ENCODE measurements around the gene INTS12. TPM values are rescaled to one million over a fixed set of nuclear protein-coding genes. Genes with fewer than 3 reads are reported as not detected.
A peak's percentile ranks its signal among the peaks of the same experiment; 100 is the strongest.

INTS12 gene
- total RNA-seq, 1 experiment from 2014 or later: 13.9 TPM

DNA sequence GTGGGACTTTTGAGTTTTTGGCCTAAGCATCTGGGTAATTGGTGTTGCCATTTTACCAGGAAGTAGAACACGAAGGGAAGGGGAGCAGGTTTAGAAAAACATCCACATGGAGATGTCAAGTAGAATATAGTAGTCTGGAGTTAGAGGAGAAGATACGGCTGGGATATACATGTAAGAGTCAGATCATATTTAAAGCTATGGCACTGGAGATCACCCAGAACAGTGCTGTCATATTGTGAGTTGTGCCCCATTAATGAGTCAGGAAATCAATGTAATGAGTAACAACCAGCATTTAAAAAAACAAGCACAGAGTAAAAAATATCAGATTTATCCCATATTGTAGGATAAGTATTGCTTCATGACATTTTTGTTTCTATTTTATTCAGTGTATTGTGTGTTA is 4.3 kb upstream of the INTS12 start:
- no peak for TF ChIP-seq POLR2AphosphoS5 (IDR thresholded peaks at IDR 0.05; ENCODE audit: low read depth, low read length)
- TF ChIP-seq, protein P1, sequence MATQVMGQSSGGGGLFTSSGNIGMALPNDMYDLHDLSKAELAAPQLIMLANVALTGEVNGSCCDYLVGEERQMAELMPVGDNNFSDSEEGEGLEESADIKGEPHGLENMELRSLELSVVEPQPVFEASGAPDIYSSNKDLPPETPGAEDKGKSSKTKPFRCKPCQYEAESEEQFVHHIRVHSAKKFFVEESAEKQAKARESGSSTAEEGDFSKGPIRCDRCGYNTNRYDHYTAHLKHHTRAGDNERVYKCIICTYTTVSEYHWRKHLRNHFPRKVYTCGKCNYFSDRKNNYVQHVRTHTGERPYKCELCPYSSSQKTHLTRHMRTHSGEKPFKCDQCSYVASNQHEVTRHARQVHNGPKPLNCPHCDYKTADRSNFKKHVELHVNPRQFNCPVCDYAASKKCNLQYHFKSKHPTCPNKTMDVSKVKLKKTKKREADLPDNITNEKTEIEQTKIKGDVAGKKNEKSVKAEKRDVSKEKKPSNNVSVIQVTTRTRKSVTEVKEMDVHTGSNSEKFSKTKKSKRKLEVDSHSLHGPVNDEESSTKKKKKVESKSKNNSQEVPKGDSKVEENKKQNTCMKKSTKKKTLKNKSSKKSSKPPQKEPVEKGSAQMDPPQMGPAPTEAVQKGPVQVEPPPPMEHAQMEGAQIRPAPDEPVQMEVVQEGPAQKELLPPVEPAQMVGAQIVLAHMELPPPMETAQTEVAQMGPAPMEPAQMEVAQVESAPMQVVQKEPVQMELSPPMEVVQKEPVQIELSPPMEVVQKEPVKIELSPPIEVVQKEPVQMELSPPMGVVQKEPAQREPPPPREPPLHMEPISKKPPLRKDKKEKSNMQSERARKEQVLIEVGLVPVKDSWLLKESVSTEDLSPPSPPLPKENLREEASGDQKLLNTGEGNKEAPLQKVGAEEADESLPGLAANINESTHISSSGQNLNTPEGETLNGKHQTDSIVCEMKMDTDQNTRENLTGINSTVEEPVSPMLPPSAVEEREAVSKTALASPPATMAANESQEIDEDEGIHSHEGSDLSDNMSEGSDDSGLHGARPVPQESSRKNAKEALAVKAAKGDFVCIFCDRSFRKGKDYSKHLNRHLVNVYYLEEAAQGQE (IDR thresholded peaks at IDR 0.05; ENCODE audit: insufficient read depth in 1 of 2, low read depth in 2 of 2, low read length in 1 of 2): no peak
- no peak for TF ChIP-seq TCF7L2 (IDR thresholded peaks at IDR 0.05; ENCODE audit: low read depth, low read length)
- TF ChIP-seq, protein P2, sequence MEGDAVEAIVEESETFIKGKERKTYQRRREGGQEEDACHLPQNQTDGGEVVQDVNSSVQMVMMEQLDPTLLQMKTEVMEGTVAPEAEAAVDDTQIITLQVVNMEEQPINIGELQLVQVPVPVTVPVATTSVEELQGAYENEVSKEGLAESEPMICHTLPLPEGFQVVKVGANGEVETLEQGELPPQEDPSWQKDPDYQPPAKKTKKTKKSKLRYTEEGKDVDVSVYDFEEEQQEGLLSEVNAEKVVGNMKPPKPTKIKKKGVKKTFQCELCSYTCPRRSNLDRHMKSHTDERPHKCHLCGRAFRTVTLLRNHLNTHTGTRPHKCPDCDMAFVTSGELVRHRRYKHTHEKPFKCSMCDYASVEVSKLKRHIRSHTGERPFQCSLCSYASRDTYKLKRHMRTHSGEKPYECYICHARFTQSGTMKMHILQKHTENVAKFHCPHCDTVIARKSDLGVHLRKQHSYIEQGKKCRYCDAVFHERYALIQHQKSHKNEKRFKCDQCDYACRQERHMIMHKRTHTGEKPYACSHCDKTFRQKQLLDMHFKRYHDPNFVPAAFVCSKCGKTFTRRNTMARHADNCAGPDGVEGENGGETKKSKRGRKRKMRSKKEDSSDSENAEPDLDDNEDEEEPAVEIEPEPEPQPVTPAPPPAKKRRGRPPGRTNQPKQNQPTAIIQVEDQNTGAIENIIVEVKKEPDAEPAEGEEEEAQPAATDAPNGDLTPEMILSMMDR (IDR thresholded peaks at IDR 0.05): no peak
- TF ChIP-seq SIN3A (IDR thresholded peaks at IDR 0.05; ENCODE audit: borderline replicate concordance, insufficient read depth, low read depth, low read length): no peak
- no TSS peak for BruUV-seq (replicated peaks)
- ATAC-seq: no peak
- Histone ChIP-seq H3K4me1 (ENCODE audit: control insufficient read depth, insufficient read depth, low read length) (peaks cover under 1% of the 10 kb centered on the region), H3K4me3 (ENCODE audit: low read depth in 2 of 2, low read length in 2 of 2) (no peak overlapping the region), H3K27me3 (ENCODE audit: control insufficient read depth, insufficient read depth, low read length) (no peaks in the 10 kb centered on the region), H3K36me3 (ENCODE audit: control insufficient read depth, insufficient read depth, low read length) (peaks cover 6% of the 10 kb centered on the region; the same call in 1 of the 2 replicates), H3K27ac (ENCODE audit: low read length) (no peak overlapping the region), H3K9me3 (ENCODE audit: control insufficient read depth, insufficient read depth, low read depth, low read length) (no peaks in the 10 kb centered on the region)
- ChIA-PET CTCF (no interaction called here), POLR2A (no interaction called here)
- DNase-seq (ENCODE audit: low read depth, low spot score): no peak
- intact Hi-C loops (cut with micrococcal nuclease; ENCODE audit: unreplicated experiment): no loop called here
- in situ Hi-C loops (cut with HindIII; ENCODE audit: low pct_unique_long_range_greater_than_20kb, low sequenced_read_pairs): no loop called here

DNA sequence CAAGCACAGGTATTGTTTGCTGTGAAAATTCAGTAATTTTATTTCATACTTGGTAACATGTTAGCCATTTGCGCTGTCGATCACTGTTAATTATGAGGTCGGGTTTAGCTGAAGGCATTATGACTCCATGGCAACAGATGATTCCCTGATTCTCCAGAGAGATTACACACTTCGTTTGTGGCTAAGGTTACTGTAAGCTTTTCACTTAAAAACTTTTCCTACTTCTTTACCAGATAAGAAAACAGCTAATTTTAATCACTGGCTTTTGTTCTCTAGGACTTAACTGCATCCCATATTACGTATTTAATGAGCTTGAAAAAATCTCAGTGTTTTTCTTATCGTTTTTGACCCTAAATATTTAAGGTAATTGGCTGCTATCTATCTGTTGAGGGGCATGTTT is 2.2 kb upstream of the INTS12 start:
- peak overlapping the region; percentile 29; the same call in 1 of the 2 replicates for H3K27ac ChIP-seq (ENCODE audit: low read length)
- H3K36me3 ChIP-seq (ENCODE audit: control insufficient read depth, insufficient read depth, low read length): peaks cover 6% of the 10 kb centered on the region; the same call in 1 of the 2 replicates
- in situ Hi-C loops (cut with HindIII; ENCODE audit: low pct_unique_long_range_greater_than_20kb, low sequenced_read_pairs): no loop called here
- peak overlapping the region; percentile 82 to 88; a peak in 3 of 4 replicates for H3K4me3 ChIP-seq (ENCODE audit: low read depth in 2 of 2, low read length in 2 of 2)
- no peaks in the 10 kb centered on the region for H3K27me3 ChIP-seq (ENCODE audit: control insufficient read depth, insufficient read depth, low read length)
- TF ChIP-seq POLR2AphosphoS5 (IDR thresholded peaks at IDR 0.05; ENCODE audit: low read depth, low read length): no peak
- no peak for TF ChIP-seq TCF7L2 (IDR thresholded peaks at IDR 0.05; ENCODE audit: low read depth, low read length)
- TF ChIP-seq, protein P2 (IDR thresholded peaks at IDR 0.05): no peak
- no peak for TF ChIP-seq SIN3A (IDR thresholded peaks at IDR 0.05; ENCODE audit: borderline replicate concordance, insufficient read depth, low read depth, low read length)
- TF ChIP-seq, protein P1 (IDR thresholded peaks at IDR 0.05; ENCODE audit: insufficient read depth in 1 of 2, low read depth in 2 of 2, low read length in 1 of 2): no peak
- peaks cover 5% of the 10 kb centered on the region for H3K4me1 ChIP-seq (ENCODE audit: control insufficient read depth, insufficient read depth, low read length)
- BruUV-seq (replicated peaks): no TSS peak
- no peak for DNase-seq (ENCODE audit: low read depth, low spot score)
- intact Hi-C loops (cut with micrococcal nuclease; ENCODE audit: unreplicated experiment): no loop called here
- no peak for ATAC-seq
- ChIA-PET POLR2A (interaction anchor here (0.5 kb wide), 1 partner anchor 238 kb away, joined by 4 read pairs; no protein-coding TSS in a partner anchor), CTCF (no interaction called here)
- no peaks in the 10 kb centered on the region for H3K9me3 ChIP-seq (ENCODE audit: control insufficient read depth, insufficient read depth, low read depth, low read length)

Measured in Panc1 (cell line).